Measurements from ENCODE around the gene THBS2. TPM values are rescaled to one million over a fixed set of nuclear protein-coding genes. Genes with fewer than 3 reads are reported as not detected.
A peak's percentile ranks its signal among the peaks of the same experiment; 100 is the strongest.

THBS2 gene
- total and polyA plus RNA-seq, 2 of the 4 experiments (the other 2 are of a cell fraction) = 97.3 to 113 TPM

DNA sequence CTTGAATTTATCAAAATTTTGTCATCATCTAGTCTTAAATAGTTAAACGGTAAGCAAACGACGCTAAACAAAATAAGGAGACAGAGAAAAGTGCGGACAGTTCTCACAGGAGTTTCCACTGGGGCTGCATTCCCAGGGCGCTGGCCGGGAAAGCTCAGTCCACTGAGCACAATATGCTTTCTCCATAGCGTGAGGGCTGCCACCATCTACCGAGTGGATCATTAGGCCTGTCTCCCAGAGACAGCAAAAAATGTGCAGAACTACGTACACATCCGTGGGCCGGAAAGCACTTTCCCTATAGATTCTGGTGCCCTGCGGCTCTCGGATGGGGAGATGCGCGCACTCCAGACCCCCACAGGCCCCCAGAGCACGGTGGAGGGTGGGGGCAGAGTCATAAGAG, 84.9 kb downstream of the THBS2 start:
- Histone ChIP-seq H3K4me2 (ENCODE audit: low read depth, low read length) (no peak overlapping the region), H3K27me3 (ENCODE audit: control insufficient read depth, insufficient read depth, low read length) (no peaks in the 10 kb centered on the region), H3K27ac (ENCODE audit: insufficient read depth, low read length) (peak overlapping the region; percentile 96)

More for the DNA sequence above, 84.9 kb downstream of the THBS2 start:
- Histone ChIP-seq H2BK20ac (ENCODE audit: low read depth, low read length) (peak overlapping the region; percentile 98), H4K8ac (ENCODE audit: low read depth in 2 of 2, low read length in 2 of 2) (peak overlapping the region; percentile 67 to 82), H2AFZ (replicated peaks; ENCODE audit: low read length, poor library complexity) (peak overlapping the region; percentile 53), H3K18ac (ENCODE audit: low read depth, low read length) (peak overlapping the region; percentile 92), H4K91ac (ENCODE audit: insufficient read depth, low read depth, low read length) (peak overlapping the region; percentile 82), H3K4me1 (ENCODE audit: control insufficient read depth, insufficient read depth, low read length) (peaks cover 30% of the 10 kb centered on the region), H3K14ac (replicated peaks; ENCODE audit: low read depth, low read length) (peak overlapping the region; percentile 84), H2BK5ac (ENCODE audit: low read depth, low read length, poor library complexity, severe bottlenecking) (peak overlapping the region; percentile 99), H4K5ac (ENCODE audit: low read depth, low read length) (peak overlapping the region; percentile 89), H2AK5ac (ENCODE audit: low read depth, low read length) (peak overlapping the region; percentile 93), H3K9me3 (ENCODE audit: control insufficient read depth, insufficient read depth, low read length) (no peaks in the 10 kb centered on the region), H2BK15ac (ENCODE audit: low read depth, low read length) (peak overlapping the region; percentile 72; the same call in 2 of the 3 replicates), H3K9ac (ENCODE audit: low read depth, low read length) (no peak overlapping the region), H3K79me1 (ENCODE audit: low read depth in 1 of 2, low read length in 2 of 2) (peaks cover 20 to 55% of the 10 kb centered on the region in 2 experiments), H3K4ac (ENCODE audit: low read depth, low read length) (peak overlapping the region; percentile 95), H3K23ac (ENCODE audit: low read depth, low read length) (no peak overlapping the region), H3K56ac (ENCODE audit: extremely low read depth, insufficient read depth, low read length) (peak overlapping the region; percentile 64; the same call in 1 of the 2 replicates), H4K20me1 (ENCODE audit: insufficient read depth, low read length) (no peaks in the 10 kb centered on the region), H3K36me3 (ENCODE audit: control insufficient read depth, insufficient read depth, low read length) (no peaks in the 10 kb centered on the region), H3K9me1 (ENCODE audit: insufficient read depth, low read length) (peaks cover 9% of the 10 kb centered on the region), H3K4me3 (ENCODE audit: insufficient read depth, low read depth, low read length) (no peak overlapping the region), H2BK120ac (ENCODE audit: low read depth, low read length) (peak overlapping the region; percentile 96), H2AK9ac (replicated peaks; ENCODE audit: low read depth, low read length, poor library complexity) (no peak overlapping the region)
- dilution Hi-C loops (cut with HindIII; ENCODE audit: low sequenced_read_pairs, unreplicated experiment) (no loop called here), intact Hi-C loops (cut with micrococcal nuclease) (loop anchor here (1.0 to 5.0 kb wide), 3 partner anchors 46 to 211 kb away; no protein-coding TSS in a partner anchor), in situ Hi-C loops (cut with MboI; ENCODE audit: low sequenced_read_pairs) (no loop called here)
- ChIA-PET CTCF (interaction anchor here (0.6 kb wide), 1 partner anchor 224 kb away, joined by 4 read pairs; no protein-coding TSS in a partner anchor), POLR2A (ENCODE audit: unreplicated experiment) (no interaction called here)
- DNase-seq (no peak), ATAC-seq (ENCODE audit: low read depth) (no peak)
- no peak for TF ChIP-seq POLR2A (IDR thresholded peaks at IDR 0.05; ENCODE audit: low read depth, low read length)
- no peak for TF ChIP-seq MAFK (IDR thresholded peaks at IDR 0.05; ENCODE audit: low read depth, low read length)
- no peak for TF ChIP-seq RFX5 (IDR thresholded peaks at IDR 0.05; ENCODE audit: low read depth, low read length)
- no peak for TF ChIP-seq BHLHE40 (IDR thresholded peaks at IDR 0.05; ENCODE audit: low read depth, low read length)
- TF ChIP-seq FOS (IDR thresholded peaks at IDR 0.05; ENCODE audit: low read depth, low read length) = no peak
- TF ChIP-seq RAD21 (IDR thresholded peaks at IDR 0.05; ENCODE audit: low read length) = no peak
- TF ChIP-seq CEBPB (IDR thresholded peaks at IDR 0.05; ENCODE audit: low read depth, low read length) = no peak
- BruUV-seq (replicated peaks) = no TSS peak
- 85% methylated on average over 5 of the region's 16 CpGs; no CpG with 5 or more reads in 1 of the 2 experiments for WGBS, 2 experiments (ENCODE audit: extremely low coverage in 2 of 2, insufficient read length in 1 of 2)
